C4-2B (cell line): ENCODE measurements around the gene GOLGA6B.
"Not testable (repeated sequence)": the region's sequence is repeated elsewhere in the genome, so short reads cannot be mapped to it uniquely, and the experiment has no call there.

Source experiments
- CTCF ChIP-seq: fragments of 450-650 bp; conservative IDR thresholded peaks from 2 replicates; pipeline ENCODE4 v1.5.1; 2017; ENCODE audit warnings: mild to moderate bottlenecking
- ZFX ChIP-seq: fragments of 450-650 bp; IDR thresholded peaks from 2 replicates; pipeline ENCODE4 v1.6.1; 2017

DNA sequence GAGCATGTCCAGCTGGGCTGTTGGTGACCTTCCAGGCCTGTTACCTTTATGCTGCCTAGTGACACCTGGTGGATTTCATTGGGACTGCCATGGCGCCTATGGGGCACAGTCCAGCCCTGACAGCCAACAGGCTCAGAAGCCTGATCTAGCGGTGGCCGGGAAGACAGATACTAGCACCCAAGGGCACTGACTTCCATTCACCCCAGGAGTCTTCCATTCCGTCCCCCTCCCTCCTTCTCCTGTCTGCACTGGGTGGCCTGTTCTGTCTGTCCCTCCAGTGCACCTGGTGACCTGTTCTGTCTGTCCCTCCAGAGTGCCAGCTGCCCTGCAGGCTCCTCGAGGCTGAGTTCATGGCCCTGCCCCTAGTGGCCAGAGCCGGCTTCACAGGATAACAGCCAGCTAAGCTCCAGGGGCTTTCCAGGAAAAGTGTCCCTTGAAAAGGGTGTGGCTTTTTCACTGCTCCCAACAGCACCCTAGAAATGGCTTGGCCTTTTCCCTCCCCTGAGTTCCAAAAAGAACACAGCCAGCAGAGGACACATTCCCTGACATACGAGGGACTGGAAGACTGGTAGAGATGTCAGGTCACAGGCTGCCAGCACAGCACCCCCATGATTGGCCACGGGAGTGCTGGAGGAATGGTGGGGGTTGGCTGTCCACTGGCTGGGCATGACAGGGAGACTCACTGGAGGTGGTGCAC is 16.3 kb downstream of the GOLGA6B start:
- peak; percentile 95 for TF ChIP-seq CTCF
- not testable (repeated sequence) for TF ChIP-seq ZFX
